Prostate gland (tissue), 2 donors: ENCODE results near the gene CLN6.

ENCODE experiments used
- POLR2A ChIP-seq: fragments of 450-650 bp; IDR thresholded peaks from one replicate; pipeline ENCODE4 v1.6.1; 2016; ENCODE audit warnings: antibody characterized with exemption, mild to moderate bottlenecking
- POLR2AphosphoS5 ChIP-seq: sonication (generic); formaldehyde crosslinking; IDR thresholded peaks from one replicate; pipeline ENCODE4 v1.6.1; 2017; ENCODE audit warnings: antibody characterized with exemption
- TF ChIP-seq, protein P1 (sequence below), 4 experiments: fragments of 200-600 bp in 2 of 4; fragments of 450-650 bp in 2 of 4; sonication (generic) in 2 of 4; IDR thresholded peaks; 1 replicate in 3 of 4; 2 replicates in 1 of 4; pipeline ENCODE4 v1.5.1; 2016 to 2019; ENCODE audit warnings: antibody characterized with exemption in 4 of 4, mild to moderate bottlenecking in 2 of 4, moderate library complexity in 2 of 4

GRCh38 chr15:68234060-68234459, 4.5 kb upstream of the CLN6 start:
- TF ChIP-seq POLR2A (no peak), POLR2AphosphoS5 (no peak)
- TF ChIP-seq, protein P1, sequence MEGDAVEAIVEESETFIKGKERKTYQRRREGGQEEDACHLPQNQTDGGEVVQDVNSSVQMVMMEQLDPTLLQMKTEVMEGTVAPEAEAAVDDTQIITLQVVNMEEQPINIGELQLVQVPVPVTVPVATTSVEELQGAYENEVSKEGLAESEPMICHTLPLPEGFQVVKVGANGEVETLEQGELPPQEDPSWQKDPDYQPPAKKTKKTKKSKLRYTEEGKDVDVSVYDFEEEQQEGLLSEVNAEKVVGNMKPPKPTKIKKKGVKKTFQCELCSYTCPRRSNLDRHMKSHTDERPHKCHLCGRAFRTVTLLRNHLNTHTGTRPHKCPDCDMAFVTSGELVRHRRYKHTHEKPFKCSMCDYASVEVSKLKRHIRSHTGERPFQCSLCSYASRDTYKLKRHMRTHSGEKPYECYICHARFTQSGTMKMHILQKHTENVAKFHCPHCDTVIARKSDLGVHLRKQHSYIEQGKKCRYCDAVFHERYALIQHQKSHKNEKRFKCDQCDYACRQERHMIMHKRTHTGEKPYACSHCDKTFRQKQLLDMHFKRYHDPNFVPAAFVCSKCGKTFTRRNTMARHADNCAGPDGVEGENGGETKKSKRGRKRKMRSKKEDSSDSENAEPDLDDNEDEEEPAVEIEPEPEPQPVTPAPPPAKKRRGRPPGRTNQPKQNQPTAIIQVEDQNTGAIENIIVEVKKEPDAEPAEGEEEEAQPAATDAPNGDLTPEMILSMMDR (IDR thresholded peaks at IDR 0.05), result no peak
